IPS-18c (cell line): ENCODE data around the gene CDK14.
A peak's percentile ranks its signal among the peaks of the same experiment; 100 is the strongest.

Experiments used
- H3K4me3 ChIP-seq: 2 replicates; pipeline ENCODE4 v1.7.0; 2013; ENCODE audit warnings: low read depth, mild to moderate bottlenecking, low read length, moderate library complexity; ENCODE audit not compliant: insufficient read depth
- H3K9me3 ChIP-seq: one replicate; pipeline ENCODE4 v1.6.1; 2013; ENCODE audit warnings: mild to moderate bottlenecking, low read length, moderate library complexity; ENCODE audit not compliant: control insufficient read depth, insufficient read depth

CDK14 gene

GRCh38 chr7:90593205-90593604 is 2.9 kb upstream of the CDK14 start:
- H3K9me3 ChIP-seq, result no peaks in the 10 kb centered on the region
- H3K4me3 ChIP-seq, result no peak overlapping the region

- Histone ChIP-seq H3K9me3 (no peaks in the 10 kb centered on the region), H3K4me3 (peak overlapping the region; percentile 45; the same call in 1 of the 2 replicates)
These were observed 1.3 kb upstream of the CDK14 start for GRCh38 chr7:90594751-90595317.

DNA sequence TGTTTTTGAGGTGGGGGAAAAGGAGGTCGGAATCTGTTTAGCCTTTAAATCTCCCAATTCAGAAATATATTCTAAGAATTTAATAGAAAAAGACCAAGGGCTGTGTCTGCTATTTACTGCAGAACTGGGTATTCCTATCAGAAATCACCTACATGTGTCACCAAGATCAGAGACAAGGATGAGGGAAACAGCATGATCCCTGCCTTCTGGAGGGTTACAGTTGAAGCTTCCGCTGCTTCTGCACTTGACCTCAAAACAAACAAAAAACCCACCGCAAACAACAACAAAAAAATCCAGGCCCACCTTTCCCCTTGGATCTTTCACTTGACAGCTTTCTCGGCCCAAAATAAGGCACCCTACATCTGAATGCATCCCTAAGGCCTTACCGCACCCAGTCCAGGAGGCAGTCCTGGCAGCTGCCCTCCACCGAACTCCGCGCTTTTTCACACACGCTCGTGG is 750 bp upstream of the CDK14 start:
- Histone ChIP-seq H3K4me3 (peak overlapping the region; percentile 45; the same call in 1 of the 2 replicates), H3K9me3 (no peaks in the 10 kb centered on the region)

GRCh38 chr7:90596671-90597562 is 796 bp downstream of the CDK14 start:
- Histone ChIP-seq H3K9me3 (no peaks in the 10 kb centered on the region), H3K4me3 (peak overlapping the region; percentile 76)

DNA sequence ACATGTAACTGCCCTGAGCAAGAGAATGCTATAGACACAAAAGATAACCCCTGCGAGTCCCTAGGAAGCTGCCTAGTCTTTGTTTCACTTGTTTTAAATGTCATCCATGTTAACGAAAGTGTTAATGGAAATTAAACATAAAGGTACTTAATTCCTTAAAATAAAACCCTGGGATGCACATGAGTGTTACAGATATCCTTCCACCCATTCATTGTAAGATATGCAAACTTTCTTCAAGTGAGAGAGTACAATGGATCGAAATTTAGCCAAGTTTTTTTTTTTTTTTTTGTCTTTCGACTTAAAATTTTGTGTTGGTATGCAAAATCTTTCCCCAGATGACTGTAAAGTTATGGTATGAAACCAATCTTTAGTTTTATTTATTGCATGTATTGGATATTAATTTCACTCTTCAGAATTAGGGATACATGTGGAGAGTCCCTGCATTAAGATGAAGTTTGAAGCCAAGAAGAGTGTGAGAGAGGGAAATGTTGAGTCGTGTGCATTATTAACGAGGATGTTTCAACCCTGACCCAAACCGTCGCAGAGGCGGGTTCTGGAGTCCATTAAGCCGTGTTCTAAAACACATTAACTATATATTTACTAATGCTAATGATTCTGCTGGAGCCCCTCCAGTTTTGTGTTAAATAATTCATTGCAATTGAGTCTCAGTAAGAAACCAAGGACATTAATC is 1.6 kb downstream of the CDK14 start:
- Histone ChIP-seq H3K9me3 (no peaks in the 10 kb centered on the region), H3K4me3 (peak overlapping the region; percentile 76)

GRCh38 chr7:90599038-90599437 is 2.9 kb downstream of the CDK14 start:
- no peaks in the 10 kb centered on the region for H3K9me3 ChIP-seq
- no peak overlapping the region for H3K4me3 ChIP-seq

DNA sequence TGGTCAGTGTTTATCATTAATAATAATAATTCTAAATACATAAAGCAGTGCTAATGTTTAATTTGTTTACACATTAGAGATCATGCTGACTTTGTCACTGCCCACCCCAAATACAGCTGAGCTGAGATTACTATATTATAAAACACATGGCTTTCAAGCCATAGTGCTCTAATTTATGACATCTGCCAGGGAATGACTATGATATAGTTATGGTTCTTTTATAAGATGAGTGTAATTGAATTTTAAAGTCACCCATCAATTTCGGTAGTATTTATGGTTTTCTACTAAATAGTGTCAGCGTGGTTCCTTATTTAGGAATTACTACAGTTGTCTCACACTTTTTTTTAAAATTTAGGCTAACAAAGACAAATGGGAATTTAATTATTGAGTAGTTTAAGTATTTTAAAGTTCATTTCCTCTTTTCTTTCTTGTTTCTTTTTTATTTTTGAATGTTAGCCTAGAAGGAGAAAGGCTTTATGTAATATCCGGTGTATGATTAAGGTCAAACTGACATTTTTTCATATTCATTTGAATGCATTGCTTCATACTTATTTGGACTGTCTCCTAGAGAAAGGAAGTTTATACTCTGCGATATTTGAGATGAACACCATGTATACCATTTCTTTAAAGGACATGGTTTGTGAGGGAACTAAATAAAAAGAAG is 3.9 kb downstream of the CDK14 start:
- H3K9me3 ChIP-seq, result no peaks in the 10 kb centered on the region
- H3K4me3 ChIP-seq, result no peak overlapping the region

DNA sequence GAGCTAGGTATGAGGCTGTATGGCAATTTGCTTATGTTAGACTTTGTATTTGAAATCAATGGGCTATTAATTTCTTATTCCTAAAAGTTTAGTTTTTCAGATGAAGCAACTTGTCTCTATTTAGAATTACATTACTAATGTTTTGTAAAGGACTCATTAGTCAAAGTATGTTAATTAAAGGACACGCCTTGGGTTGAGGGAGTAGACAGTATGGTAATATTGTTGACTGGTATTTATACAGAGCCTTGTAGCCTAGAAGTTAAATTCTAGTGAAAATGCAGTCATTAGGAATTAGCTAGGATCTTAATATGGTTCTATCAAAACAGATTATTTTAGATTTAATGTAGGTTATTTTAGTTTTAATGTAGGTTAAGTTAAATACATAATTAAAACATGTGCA is 6.2 kb downstream of the CDK14 start:
- Histone ChIP-seq H3K4me3 (no peak overlapping the region), H3K9me3 (no peaks in the 10 kb centered on the region)

DNA sequence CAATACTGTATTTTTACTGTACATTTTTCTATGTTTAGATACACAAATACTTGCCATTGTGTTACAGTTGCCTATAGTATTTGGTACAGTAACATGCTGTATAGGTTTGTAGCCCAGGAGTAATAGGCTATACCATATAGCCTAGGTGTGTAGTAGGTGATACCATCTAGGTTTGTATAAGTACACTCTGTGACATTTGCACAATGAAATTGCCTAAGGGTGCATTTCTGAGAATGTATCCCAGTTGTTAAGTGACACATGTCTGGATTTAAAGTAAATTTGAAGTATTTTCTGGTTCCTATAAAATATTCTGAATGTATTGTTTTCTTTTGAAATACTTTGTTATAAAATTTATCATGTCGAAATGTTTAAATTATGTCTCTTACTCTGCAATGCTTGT is 7.2 kb downstream of the CDK14 start:
- Histone ChIP-seq H3K4me3 (no peak overlapping the region), H3K9me3 (no peaks in the 10 kb centered on the region)

- no peaks in the 10 kb centered on the region for H3K9me3 ChIP-seq
These were observed 8.3 kb downstream of the CDK14 start for GRCh38 chr7:90604383-90604782.

GRCh38 chr7:90605055-90605454 is 8.9 kb downstream of the CDK14 start:
- Histone ChIP-seq H3K9me3 (no peaks in the 10 kb centered on the region), H3K4me3 (no peak overlapping the region)

More at GRCh38 chr7:90604383-90604782, 8.3 kb downstream of the CDK14 start:
- no peak overlapping the region for H3K4me3 ChIP-seq

GRCh38 chr7:90607196-90607595 is 11.1 kb downstream of the CDK14 start:
- no peaks in the 10 kb centered on the region for H3K9me3 ChIP-seq
- no peak overlapping the region for H3K4me3 ChIP-seq

DNA sequence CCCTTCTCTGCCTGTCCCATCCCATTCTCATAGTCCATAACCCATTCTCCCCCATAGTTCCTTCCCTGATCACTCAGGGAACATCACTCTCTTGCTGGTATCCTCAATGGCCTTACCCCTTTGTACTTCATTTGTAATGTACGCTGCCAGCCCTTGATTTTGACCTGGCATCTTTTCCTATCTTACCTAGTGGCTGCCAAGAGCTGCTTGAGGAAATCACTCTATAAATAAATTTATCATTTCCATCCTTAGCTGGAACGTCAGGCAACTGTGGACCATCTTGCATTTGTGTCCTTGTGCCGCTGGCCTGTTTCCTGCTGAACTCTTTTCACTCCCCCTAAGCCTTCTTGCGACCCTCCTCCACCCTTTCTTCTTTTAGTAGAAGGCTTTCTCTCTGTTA is 14.0 kb downstream of the CDK14 start:
- H3K9me3 ChIP-seq, result no peaks in the 10 kb centered on the region
- H3K4me3 ChIP-seq, result no peak overlapping the region

DNA sequence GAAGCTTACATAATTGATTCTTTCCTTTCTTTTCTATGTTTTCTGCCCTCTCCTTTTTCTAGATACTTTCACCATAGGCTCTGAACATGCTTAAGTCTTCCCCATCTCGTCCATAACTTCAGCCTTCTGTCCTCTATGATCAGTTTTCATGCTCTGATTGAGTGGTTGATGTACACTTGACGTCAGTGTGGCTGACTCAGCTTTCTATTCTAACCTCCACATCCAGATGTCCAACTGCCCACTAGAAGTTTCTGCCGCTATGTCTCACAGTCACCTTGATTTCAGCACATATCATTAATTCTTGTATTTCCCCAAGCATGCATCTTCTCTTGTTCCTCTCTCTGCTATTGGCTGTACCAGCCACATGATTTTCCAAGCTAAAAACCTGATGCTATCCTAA is 15.0 kb downstream of the CDK14 start:
- H3K9me3 ChIP-seq, result no peaks in the 10 kb centered on the region
- H3K4me3 ChIP-seq, result no peak overlapping the region

- H3K4me3 ChIP-seq, result no peak overlapping the region
- H3K9me3 ChIP-seq, result no peaks in the 10 kb centered on the region
These were observed 17.0 kb downstream of the CDK14 start for GRCh38 chr7:90613088-90613498.

- Histone ChIP-seq H3K9me3 (no peaks in the 10 kb centered on the region), H3K4me3 (no peak overlapping the region)
These were observed 21.3 kb downstream of the CDK14 start for GRCh38 chr7:90617442-90617841.

DNA sequence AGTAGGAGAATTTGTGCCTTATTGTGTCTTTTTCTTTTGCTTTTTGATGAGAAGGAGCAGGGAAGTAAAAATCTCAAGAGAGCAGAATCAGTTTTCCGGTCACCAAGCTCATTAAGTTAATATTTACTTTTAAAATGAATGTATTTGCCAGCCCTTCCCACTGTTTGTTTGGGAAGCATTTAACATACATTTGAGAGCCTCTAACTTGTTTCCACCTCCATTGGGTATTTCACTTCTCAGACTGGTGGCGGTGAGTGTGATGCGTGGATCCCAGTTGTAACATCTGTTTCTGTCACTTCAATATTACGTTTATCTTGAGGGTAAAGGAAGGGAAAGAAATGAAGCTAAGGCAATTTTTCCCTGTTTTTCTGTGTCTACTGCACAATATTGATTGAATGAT is 22.8 kb downstream of the CDK14 start:
- no peak overlapping the region for H3K4me3 ChIP-seq

More for the DNA sequence above, 22.8 kb downstream of the CDK14 start:
- no peaks in the 10 kb centered on the region for H3K9me3 ChIP-seq
